LNCAP (cell line): ENCODE results near the gene SSBP2.

Experiments
- CTCF ChIP-seq: fragments of 450-650 bp; IDR thresholded peaks from 2 replicates; pipeline ENCODE4 v1.5.1; 2017; ENCODE audit warnings: mild to moderate bottlenecking

SSBP2 gene

GRCh38 chr5:81577091-81577490 is 173.8 kb downstream of the SSBP2 start:
- TF ChIP-seq CTCF = no peak

DNA sequence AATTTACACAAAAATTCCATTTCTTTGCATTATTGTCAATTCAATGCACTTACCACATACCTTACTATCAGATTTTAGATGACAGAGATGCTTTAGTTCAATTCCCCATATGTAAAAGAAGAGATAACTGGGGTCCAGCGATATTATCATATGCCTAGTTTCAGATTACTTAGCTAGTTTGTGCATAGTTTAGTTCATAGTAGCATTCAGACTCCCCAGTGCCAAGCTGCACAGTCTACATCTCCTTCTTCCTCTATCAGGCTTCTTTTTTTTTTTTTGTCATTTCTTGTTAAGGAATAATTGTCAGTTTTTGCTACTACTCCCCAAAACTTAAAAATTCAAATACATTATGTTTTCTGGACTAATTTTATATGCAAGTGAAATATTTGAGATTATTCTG is 175.0 kb downstream of the SSBP2 start:
- TF ChIP-seq CTCF = no peak

- TF ChIP-seq CTCF = no peak
These were observed 178.7 kb downstream of the SSBP2 start for GRCh38 chr5:81572201-81572600.

DNA sequence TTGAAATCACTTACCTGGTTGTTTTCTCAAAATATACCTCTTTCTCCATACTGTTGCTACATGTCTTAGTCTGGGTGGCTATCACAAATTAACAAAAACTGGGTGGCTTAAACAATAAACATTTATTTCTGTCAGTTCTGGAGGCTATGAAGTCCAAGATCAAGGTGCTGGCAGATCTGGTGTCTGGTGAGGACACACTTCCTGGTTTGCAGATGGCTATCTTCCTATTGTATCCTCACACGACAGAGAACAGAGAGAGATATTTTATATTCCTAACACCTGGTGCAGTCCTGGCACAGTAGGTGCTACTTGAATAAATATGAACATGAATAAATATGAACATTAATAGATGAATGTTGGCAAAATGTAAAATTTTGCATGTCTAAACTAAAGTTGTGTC is 192.7 kb downstream of the SSBP2 start:
- TF ChIP-seq CTCF = no peak

DNA sequence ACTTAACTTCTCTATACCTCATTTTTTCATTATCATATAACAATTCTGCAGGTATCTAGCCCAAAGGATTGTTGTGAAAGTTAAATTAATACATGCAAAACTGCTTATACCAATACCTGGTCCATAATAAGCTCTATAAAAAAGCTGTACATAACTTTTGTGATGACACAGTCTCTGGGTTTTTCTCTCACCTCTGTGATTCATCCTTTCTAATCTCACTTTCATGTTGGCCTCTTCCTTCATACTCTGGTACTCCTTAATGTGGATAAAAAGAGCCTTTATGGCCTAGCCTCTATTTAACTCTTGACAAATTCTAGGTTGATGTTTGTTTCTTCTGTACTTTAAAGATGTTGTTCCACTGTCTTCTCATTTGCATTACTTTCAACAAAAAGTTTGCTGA is 194.1 kb downstream of the SSBP2 start:
- no peak for TF ChIP-seq CTCF

- TF ChIP-seq CTCF = no peak
These were observed 195.0 kb downstream of the SSBP2 start for GRCh38 chr5:81555865-81556264.

DNA sequence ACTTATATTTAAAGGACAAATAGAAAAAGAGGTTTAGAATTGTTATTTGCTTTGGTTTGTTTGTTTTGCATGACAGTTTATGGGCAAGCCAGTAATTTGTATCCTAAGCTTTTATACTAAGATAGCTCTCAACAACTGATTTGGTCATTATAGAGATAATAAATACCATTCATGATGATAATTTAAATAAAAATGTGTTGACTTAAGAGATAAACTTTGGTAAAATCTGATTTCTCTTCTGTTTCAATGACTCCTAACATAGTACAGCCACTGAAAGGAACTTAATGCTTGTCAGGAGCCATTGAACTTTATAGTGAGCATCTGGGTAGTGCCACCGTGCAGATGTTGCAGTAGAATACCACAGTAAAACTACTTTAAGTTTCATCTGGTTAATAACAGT is 196.2 kb downstream of the SSBP2 start:
- no peak for TF ChIP-seq CTCF

DNA sequence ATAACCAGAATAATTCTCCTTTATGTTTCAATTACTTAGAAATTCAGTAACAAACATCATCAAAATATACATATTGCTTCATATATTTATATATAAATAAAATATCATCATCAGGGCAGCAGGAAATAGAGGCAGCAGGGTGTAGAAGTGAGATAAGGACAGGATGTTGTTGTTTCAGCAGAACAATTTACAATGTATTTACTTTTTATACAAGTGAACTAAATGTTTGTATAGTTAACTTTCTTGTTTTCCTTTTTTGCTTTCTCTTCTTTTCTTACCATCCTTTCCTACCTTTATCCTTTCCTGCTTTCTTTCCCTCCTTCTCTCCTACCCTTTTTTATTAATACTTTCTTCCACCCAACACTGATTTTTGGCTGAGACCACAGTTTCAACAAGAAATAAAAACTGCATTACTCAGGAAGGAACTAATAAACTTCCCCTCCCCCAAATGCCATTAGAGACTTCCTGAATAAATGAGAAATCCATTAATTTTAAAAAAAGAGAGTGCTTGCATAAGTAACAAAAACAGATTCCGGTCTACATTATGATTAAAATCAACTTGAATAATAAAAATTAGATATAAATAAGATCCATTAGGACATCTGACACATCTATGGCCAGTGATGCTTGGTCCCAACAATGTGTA is 197.2 kb downstream of the SSBP2 start:
- no peak for TF ChIP-seq CTCF
